GM12801 (cell line): Measurements from ENCODE around the gene ELMO1.

Experiments used
- CTCF ChIP-seq: IDR thresholded peaks from one replicate; pipeline ENCODE4 v1.5.1; 2011; ENCODE audit warnings: control low read depth; ENCODE audit not compliant: insufficient read length; ENCODE audit errors: extremely low read depth

The ELMO1 gene

GRCh38 chr7:36910859-36911258 is 537.8 kb downstream of the ELMO1 start:
- no peak for TF ChIP-seq CTCF

- TF ChIP-seq CTCF = no peak
These were observed 538.3 kb downstream of the ELMO1 start for GRCh38 chr7:36910401-36910800.

- no peak for TF ChIP-seq CTCF
These were observed 541.6 kb downstream of the ELMO1 start for GRCh38 chr7:36906956-36907635.

- no peak for TF ChIP-seq CTCF
These were observed 542.2 kb downstream of the ELMO1 start for GRCh38 chr7:36906448-36906847.

GRCh38 chr7:36905841-36906240 is 542.8 kb downstream of the ELMO1 start:
- no peak for TF ChIP-seq CTCF

- no peak for TF ChIP-seq CTCF
These were observed 543.9 kb downstream of the ELMO1 start for GRCh38 chr7:36904802-36905201.

GRCh38 chr7:36904101-36904500 is 544.6 kb downstream of the ELMO1 start:
- TF ChIP-seq CTCF = no peak
